GM18909 (cell line): ENCODE data around the gene C1orf210.

ENCODE experiments used
- ATAC-seq: cut with Tn5 transposase; IDR thresholded peaks from one replicate; pipeline ENCODE4 v1.9.1; 2021; ENCODE audit warnings: mild to moderate bottlenecking; ENCODE audit not compliant: unreplicated experiment, poor library complexity

The C1orf210 gene

DNA sequence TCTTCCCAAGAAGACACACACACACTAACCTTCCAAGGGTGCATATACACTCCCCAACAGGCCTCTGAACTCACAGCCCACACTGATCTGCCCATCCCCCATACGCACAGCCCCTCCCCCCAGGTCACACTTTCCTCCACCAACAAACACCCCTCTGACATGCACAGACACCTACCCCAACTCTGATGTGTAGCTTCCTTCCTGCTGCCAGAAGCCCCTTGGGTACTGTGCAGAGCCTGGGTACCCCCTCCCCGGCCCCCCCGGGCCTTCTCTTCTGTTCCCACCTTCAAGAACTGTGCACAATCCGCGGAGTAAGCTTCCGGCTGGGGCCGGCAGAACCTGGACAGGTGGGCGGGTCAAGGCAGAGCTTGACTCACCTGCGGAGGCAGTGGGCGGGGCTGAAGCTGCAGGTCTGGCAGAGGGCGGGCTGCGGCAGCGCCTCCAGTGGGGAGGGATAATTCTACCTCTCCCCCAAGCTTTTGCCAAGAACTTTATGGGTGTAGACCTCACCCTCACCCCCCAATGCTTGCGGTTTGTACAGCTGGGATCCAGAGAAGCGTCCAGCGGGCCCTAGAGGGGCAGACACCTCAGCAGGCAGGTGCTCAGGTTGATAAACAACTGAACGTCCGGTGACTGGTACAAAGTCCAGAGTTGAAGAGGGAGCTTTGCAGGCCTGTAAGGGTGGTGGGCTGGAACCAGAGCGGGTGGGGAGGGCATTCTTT lies at the start of gene C1orf210:
Gene C1orf210, minus strand, starts transcription at position 313 of the 722 bp plus-strand sequence. CDS start 2,311 bp downstream, outside the sequence.
- no peak for ATAC-seq

DNA sequence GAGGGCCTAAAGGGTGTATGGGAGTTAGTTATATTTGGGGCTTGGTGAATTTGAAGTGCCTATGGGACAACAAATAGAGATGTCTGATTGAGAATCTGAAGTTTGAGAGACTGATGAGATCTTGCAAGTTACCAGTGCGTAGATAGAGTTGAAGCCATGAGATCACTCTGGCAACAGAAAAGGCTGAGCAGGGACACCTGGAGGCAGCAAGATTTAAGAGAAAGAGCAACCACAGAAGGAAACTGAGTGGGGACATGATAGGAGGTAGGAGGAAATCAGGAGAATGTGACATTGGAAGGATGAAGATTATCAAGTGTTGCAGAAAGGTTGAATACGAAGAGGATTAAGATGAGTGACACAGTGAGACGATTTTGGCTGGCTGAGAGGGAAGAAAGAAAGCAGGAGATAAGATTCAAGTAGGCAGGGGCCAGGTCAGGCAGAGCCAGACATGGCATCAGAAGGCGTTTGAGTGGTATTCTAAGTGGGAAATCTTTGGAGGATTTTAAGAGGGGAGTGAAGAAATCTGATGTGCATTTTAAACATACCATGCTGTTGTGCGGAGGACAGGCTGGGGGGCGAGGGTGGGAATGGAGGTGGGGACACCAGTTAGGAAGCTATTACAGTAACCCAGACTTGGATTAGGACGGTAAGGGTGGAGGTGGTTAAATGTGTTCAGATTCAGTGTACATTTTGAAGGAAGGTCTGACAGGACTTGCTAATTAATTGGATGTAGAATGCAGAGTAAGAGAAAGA lies 49.2 kb upstream of the C1orf210 start:
- no peak for ATAC-seq

GRCh38 chr1:43331688-43332087 lies 46.3 kb upstream of the C1orf210 start:
- no peak for ATAC-seq

- ATAC-seq = no peak
Measured at GRCh38 chr1:43329995-43330751, 44.8 kb upstream of the C1orf210 start.

- no peak for ATAC-seq
Measured at GRCh38 chr1:43327549-43328292, 42.3 kb upstream of the C1orf210 start.

DNA sequence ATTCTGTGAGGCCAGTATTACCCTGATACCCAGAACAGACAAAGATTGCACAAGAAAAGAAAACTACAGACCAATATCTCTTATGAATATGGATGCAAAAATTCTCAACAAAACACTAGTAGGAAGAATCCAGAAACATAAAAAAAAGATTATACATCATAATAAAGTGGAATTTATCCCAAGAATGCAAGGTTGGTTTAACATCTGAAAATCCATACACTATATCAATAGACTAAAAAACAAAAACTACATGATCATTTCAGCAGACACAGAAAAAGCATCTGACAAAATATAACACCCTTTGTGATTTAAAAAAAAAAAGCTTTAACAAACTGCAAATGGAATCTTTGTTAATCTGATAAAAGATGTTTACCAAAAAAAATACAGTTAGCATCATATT lies 40.0 kb upstream of the C1orf210 start:
- ATAC-seq = no peak

- no peak for ATAC-seq
Measured at GRCh38 chr1:43324810-43325209, 39.4 kb upstream of the C1orf210 start.

GRCh38 chr1:43322506-43322905 lies 37.1 kb upstream of the C1orf210 start:
- no peak for ATAC-seq

- ATAC-seq = no peak
Measured at GRCh38 chr1:43321331-43321891, 36.0 kb upstream of the C1orf210 start.

DNA sequence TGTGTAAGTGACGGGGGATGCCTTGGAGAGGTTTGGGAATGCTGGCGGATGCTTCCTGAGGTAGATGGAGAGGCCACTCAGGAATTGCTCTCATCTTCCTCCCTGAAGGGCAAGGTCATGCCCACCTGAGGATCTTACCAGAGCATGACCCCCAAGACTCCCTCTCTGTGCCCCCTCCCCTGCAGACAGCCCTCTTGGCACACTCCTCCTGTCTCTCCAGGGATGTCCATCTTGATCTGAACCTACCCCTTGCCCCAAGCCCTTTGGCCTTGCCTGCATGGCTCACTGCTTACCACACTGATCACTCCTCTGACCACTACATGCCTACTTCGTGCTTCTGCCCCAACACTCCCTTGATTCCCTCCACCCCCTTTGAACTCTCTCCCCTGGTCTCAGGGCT lies 34.4 kb upstream of the C1orf210 start:
- no peak for ATAC-seq

DNA sequence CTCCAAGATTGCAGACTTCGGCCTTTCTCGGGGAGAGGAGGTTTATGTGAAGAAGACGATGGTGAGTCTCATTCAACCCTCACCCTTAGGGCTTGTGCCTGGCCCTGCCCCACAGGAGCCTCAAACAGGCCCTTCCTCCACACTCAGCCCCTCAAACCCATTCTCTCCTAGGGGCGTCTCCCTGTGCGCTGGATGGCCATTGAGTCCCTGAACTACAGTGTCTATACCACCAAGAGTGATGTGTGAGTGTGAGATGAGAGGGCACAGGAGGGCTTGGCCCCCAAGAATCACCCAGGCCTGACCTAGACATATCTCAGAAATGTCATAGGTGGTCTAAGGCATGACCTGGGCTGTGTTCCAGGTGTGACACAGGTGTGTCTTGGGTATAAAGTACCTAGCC lies 33.9 kb upstream of the C1orf210 start:
- no peak for ATAC-seq

GRCh38 chr1:43318831-43319230 lies 33.5 kb upstream of the C1orf210 start:
- no peak for ATAC-seq

- no peak for ATAC-seq
Measured at GRCh38 chr1:43317817-43318471, 32.6 kb upstream of the C1orf210 start.

- no peak for ATAC-seq
Measured at GRCh38 chr1:43316738-43317520, 31.5 kb upstream of the C1orf210 start.

DNA sequence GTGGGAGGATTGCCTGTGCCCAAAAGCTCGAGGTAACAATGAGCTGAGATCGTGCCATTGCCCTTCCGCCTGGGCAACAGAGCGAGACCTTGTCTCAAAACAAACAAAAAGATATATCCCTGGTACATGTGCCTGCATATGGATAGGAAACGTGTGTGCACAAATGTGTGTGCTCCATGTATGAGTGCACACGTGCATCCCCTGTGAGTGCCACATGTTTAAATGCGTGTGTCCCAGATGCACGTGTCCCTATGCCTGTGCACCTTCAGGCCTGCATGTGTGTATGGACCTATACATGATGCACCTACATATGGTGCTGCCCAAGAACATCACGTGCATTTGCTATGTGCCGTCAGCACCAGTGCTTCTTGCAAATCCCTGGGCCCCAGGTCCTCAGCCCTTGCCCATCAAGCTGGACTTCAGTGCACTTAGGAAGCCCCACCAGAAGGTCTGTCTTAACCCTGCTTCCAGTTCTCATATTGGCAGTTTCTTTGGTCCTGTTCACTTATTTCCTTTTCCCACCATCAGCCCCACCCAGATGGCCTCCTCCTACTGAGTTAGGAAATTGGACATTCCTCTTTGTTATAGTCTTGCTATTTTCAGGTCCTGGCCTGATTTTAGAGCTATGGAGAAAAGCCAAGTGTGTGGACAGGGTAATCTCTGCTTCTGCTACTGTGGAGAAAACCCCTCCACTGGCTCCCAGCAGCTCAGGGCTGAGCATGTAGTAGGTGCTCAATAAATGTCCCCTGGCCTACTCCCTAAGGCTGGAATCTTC lies 30.8 kb upstream of the C1orf210 start:
- no peak for ATAC-seq

DNA sequence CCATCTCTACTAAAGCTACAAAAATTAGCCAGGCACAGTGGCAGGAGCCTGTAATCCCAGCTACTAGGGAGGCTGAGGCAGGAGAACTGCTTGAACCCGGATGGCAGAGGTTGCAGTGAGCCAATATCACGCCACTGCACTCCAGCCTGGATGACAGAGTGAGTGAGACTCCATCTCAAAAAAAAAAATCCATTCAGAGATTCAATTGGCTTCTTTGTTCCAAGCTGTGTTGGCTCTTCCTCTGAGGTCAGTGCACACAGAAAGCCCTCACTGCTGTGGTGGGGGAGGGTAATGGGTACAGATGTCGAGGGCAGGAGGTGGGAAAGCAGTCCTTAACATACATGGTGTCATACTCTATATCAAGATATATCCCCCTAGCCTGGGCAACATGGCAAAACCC lies 30.1 kb upstream of the C1orf210 start:
- ATAC-seq = no peak

GRCh38 chr1:43314233-43314632 lies 28.9 kb upstream of the C1orf210 start:
- ATAC-seq = no peak

DNA sequence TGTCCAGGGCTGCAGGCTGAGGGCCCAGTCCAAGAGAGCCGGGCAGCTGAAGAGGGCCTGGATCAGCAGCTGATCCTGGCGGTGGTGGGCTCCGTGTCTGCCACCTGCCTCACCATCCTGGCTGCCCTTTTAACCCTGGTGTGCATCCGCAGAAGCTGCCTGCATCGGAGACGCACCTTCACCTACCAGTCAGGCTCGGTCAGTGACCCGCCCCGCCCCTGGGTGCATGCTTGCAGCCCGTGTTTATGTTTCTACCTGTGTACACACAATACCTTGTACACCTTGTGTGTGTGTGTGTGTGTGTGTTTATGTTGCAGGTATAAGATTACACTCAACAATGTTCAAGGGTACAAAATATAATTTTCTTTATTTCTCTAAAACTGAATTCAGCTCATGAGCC lies 28.4 kb upstream of the C1orf210 start:
- no peak for ATAC-seq
